GM12878 (cell line): ENCODE measurements around the gene LENEP. TPM values are rescaled to one million over a fixed set of nuclear protein-coding genes. Genes with fewer than 3 reads are reported as not detected.

Experiments
- ATAC-seq: fragments of 200-7000 bp; cut with Tn5 transposase; 3 replicates; pipeline ENCODE4 v1.9.1; 2020; ENCODE audit warnings: mild to moderate bottlenecking, moderate library complexity
- BruUV-seq: library from RNA; stranded (reverse); fragments of 400-500 nt; replicated peaks from 2 replicates; lab custom pipeline; 2021; lab: Mats Ljungman, UMichigan
- CTCF ChIA-PET: fragments of 300-600 bp; sonication (Branson Sonifier 250); formaldehyde crosslinking; extraction: SDS; loops from one replicate; lab custom pipeline; 2021; ENCODE audit warnings: inconsistent platforms; lab: Yijun Ruan, JAX
- POLR2A ChIA-PET: fragments of 350-600 bp; formaldehyde crosslinking; extraction: SDS; loops from one replicate; lab custom pipeline; 2021; ENCODE audit warnings: inconsistent platforms; lab: Charles Lee
- RAD21 ChIA-PET: fragments of 300-600 bp; sonication (Branson Sonifier 250); formaldehyde crosslinking; loops from one replicate; lab custom pipeline; 2023; ENCODE audit warnings: antibody characterized with exemption; ENCODE audit not compliant: unreplicated experiment; lab: Charles Lee
- SMC1A ChIA-PET: fragments of 300-600 bp; sonication (Branson Sonifier 250); formaldehyde crosslinking; loops from one replicate; lab custom pipeline; 2023; ENCODE audit not compliant: unreplicated experiment, uncharacterized antibody; lab: Charles Lee
- DNase-seq: peaks from one replicate; pipeline ENCODE4 v3.0.0-alpha.2; 2011; ENCODE audit warnings: low read depth, low spot score
- FAIRE-seq: peaks from 3 replicates; lab custom pipeline; 2011; peaks lifted over from hg19 to GRCh38; lab: Jason Lieb, UNC
- H2AFZ ChIP-seq: 2 replicates; pipeline ENCODE4 v1.6.0; 2011; ENCODE audit warnings: low read depth, low read length, control low read depth; ENCODE audit not compliant: control insufficient read depth
- H3K27ac ChIP-seq: 2 replicates; pipeline ENCODE4 v1.5.1; 2011; ENCODE audit warnings: control low read depth; ENCODE audit not compliant: control insufficient read depth, insufficient read depth
- H3K27me3 ChIP-seq, 2 experiments: replicated peaks in 1 of 2; 2 replicates each; pipeline versions ENCODE4 v1.6.0 to v1.6.1; 2011; ENCODE audit warnings: low read length in 1 of 2; ENCODE audit not compliant: control insufficient read depth in 2 of 2, insufficient read depth in 2 of 2
- H3K36me3 ChIP-seq, 2 experiments: 2 replicates each; pipeline ENCODE4 v1.5.1; 2011; ENCODE audit warnings: low read length in 1 of 2; ENCODE audit not compliant: control insufficient read depth in 2 of 2, insufficient read depth in 2 of 2
- H3K4me1 ChIP-seq: 2 replicates; pipeline ENCODE4 v1.6.1; 2011; ENCODE audit warnings: mild to moderate bottlenecking, low read length, moderate library complexity, mixed read lengths; ENCODE audit not compliant: control insufficient read depth, insufficient read depth
- H3K4me2 ChIP-seq: 2 replicates; pipeline ENCODE4 v1.6.0; 2011; ENCODE audit warnings: control low read depth; ENCODE audit not compliant: control insufficient read depth, insufficient read depth
- H3K4me3 ChIP-seq: fragments of 200-600 bp; sonication (generic); 2 replicates; pipeline ENCODE4 v1.5.1; 2016
- H3K79me2 ChIP-seq: 2 replicates; pipeline ENCODE4 v1.6.0; 2011; ENCODE audit warnings: low read length; ENCODE audit not compliant: control insufficient read depth, insufficient read depth
- H3K9ac ChIP-seq: 2 replicates; pipeline ENCODE4 v1.8.0; 2011; ENCODE audit warnings: low read length, control low read depth, mixed read lengths; ENCODE audit not compliant: control insufficient read depth, insufficient read depth
- H3K9me3 ChIP-seq: replicated peaks from 3 replicates; pipeline ENCODE4 v1.5.1; 2011; ENCODE audit warnings: mild to moderate bottlenecking, low read length; ENCODE audit not compliant: control insufficient read depth, insufficient read depth
- H4K20me1 ChIP-seq: 2 replicates; pipeline ENCODE4 v1.6.0; 2011; ENCODE audit not compliant: control insufficient read depth, insufficient read depth
- NRF1 ChIP-seq: conservative IDR thresholded peaks from 2 replicates; pipeline ENCODE4 v1.6.1; 2011; ENCODE audit warnings: mild to moderate bottlenecking, low read depth, low read length, improper control_type of control experiment
- RUNX3 ChIP-seq: IDR thresholded peaks from 2 replicates; pipeline ENCODE4 v1.6.1; 2012; ENCODE audit warnings: low read length, inconsistent platforms
- SMAD5 ChIP-seq: IDR thresholded peaks from 2 replicates; pipeline ENCODE4 v1.6.1; 2016; ENCODE audit warnings: antibody characterized with exemption, low read depth
- SMC3 ChIP-seq: IDR thresholded peaks from 2 replicates; pipeline ENCODE4 v1.6.1; 2011; ENCODE audit warnings: low read length, improper control_type of control experiment, borderline replicate concordance
- ZZZ3 ChIP-seq: IDR thresholded peaks from 2 replicates; pipeline ENCODE4 v1.6.1; 2011; ENCODE audit warnings: low read depth; ENCODE audit not compliant: control insufficient read depth, insufficient read length
- WGBS: methylation state at CpG from one replicate; pipeline ENCODE4 v1.1.6; 2016; ENCODE audit warnings: low lambda C conversion rate; ENCODE audit not compliant: insufficient replicate concordance, insufficient coverage; ENCODE audit errors: missing lambda C conversion rate; 5-methylcytosine and 5-hydroxymethylcytosine counted together
- in situ Hi-C: fragments of 300-500 bp; cut with MboI; formaldehyde crosslinking; loops from 9 replicates; pipeline ENCODE4 v1.14.3; 2018; ENCODE audit warnings: mixed read lengths
- intact Hi-C: fragments of 100-400 bp; cut with micrococcal nuclease; formaldehyde crosslinking; loops from one replicate; pipeline ENCODE4 v1.14.2; 2022; ENCODE audit not compliant: unreplicated experiment
- polyA plus RNA-seq, 11 experiments: library from polyadenylated mRNA; depleted of rRNA in 4 of 11; unstranded in 6 of 11; stranded (reverse) in 5 of 11; fragments of >200 nt; fragmentation: Nextera tagmentation in 4 of 11; fragmentation: Illumina TruSeq in 1 of 11; extraction: Ambion mirVana in 4 of 11; extraction: Trizol in 1 of 11; gene quantifications; 1 replicate in 1 of 11; 2 replicates in 10 of 11; pipeline versions ENCODE4 v1.2.1 to v1.2.3, GENCODE V29; 2011 to 2016; ENCODE audit warnings: inconsistent platforms in 2 of 11, missing spikeins in 2 of 11, low read depth in 1 of 11
- total RNA-seq, 4 experiments: library from RNA; depleted of rRNA in 3 of 4; stranded (reverse); fragments of >200 nt in 3 of 4; fragmentation: Illumina TruSeq in 1 of 4; extraction: Trizol in 1 of 4; gene quantifications; 2 replicates each; pipeline versions ENCODE4 v1.2.1 to v1.2.3, GENCODE V29; 2013 to 2021
- TF ChIP-seq, protein P1 (sequence below): IDR thresholded peaks from 2 replicates; pipeline ENCODE4 v1.6.1; 2011; ENCODE audit warnings: borderline replicate concordance, low read depth, mild to moderate bottlenecking, moderate library complexity, low read length; ENCODE audit not compliant: insufficient read depth, poor library complexity, severe bottlenecking
- TF ChIP-seq, protein P2 (sequence below): IDR thresholded peaks from 2 replicates; pipeline ENCODE4 v1.6.1; 2012; ENCODE audit warnings: improper control_type of control experiment, low read depth, low read length; ENCODE audit not compliant: insufficient replicate concordance
- TF ChIP-seq, protein P3 (sequence below): fragments of 450-650 bp; conservative IDR thresholded peaks from 2 replicates; pipeline ENCODE4 v1.6.1; 2017; ENCODE audit warnings: mild to moderate bottlenecking, moderate library complexity

LENEP gene
- total and polyA plus RNA-seq, 10 of the 15 experiments (the other 5 are each of a cell fraction or from before 2014, with no cell fraction given), result 0.27 to 1.1 (median 0.64) TPM; not detected in 7

DNA sequence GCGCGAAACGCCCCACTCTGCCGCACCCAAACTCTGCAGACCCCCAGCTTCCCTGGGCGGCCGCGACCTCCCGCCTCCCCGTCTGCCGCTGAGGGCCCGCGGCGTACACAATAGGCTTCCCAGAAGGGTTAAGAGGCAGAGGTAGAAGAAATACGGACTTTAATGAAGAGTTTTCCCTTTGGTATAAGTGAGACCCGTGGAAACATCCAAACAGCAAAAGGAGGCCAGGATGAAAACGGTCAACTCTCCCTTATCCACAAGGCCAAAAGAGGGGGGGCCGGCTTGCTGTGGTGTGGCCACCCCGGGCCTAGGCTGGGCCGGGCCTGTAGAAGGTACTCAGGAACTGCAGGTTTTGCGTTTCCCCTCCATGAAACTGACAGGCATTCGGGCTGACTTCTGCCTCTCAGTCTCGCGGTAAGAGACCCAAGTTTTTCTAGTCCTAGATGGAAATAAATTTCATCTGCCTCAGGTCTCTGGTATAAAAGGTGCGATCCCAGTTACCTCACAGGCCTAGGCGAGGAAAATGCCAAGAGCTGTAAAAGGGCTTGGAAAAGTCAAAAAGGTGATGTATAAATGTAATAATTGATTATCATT lies 31.1 kb upstream of the LENEP start:
- in situ Hi-C loops, result no loop called here

More for the DNA sequence above, 31.1 kb upstream of the LENEP start:
- Histone ChIP-seq H3K4me1 (peaks cover 6% of the 10 kb centered on the region; the same call in 1 of the 2 replicates), H3K4me2 (peak overlapping the region; percentile 86), H3K9me3 (no peaks in the 10 kb centered on the region), H3K27ac (peak overlapping the region; percentile 97), H3K36me3 (peaks cover 10 to 12% of the 10 kb centered on the region in 2 experiments; a peak in 3 of 4 replicates), H2AFZ (peak overlapping the region; percentile 73; the same call in 1 of the 2 replicates), H3K79me2 (peaks cover 31% of the 10 kb centered on the region), H3K27me3 (no peaks in the 10 kb centered on the region), H4K20me1 (no peaks in the 10 kb centered on the region), H3K4me3 (peak overlapping the region; percentile 88), H3K9ac (peak overlapping the region; percentile 81)
- ChIA-PET SMC1A (interaction anchor here (0.9 to 3.1 kb wide), 6 partner anchors 8 to 58 kb away, joined by 3 to 14 read pairs (median 4); partner anchors contain the start of gene SHC1), CTCF (interaction anchor here (0.9 to 2.7 kb wide), 9 partner anchors 9 to 110 kb away, joined by 3 to 20 read pairs (median 10); partner anchors contain the start of genes PMVK and SHC1), RAD21 (interaction anchor here (1.1 to 2.4 kb wide), 5 partner anchors 9 to 89 kb away, joined by 3 to 15 read pairs (median 5); partner anchors contain the start of genes ADAM15, PMVK and SHC1), POLR2A (interaction anchor here (0.7 to 12.3 kb wide), 4 partner anchors 11 to 42 kb away, joined by 3 to 140 read pairs (median 5); partner anchors contain the start of genes CKS1B and SHC1)
- TF ChIP-seq RUNX3 (no peak), SMC3 (0 out of 2 replicates have a peak, but pooled peaks have one; percentile 5), SMAD5 (no peak), ZZZ3 (no peak), NRF1 (no peak)
- TF ChIP-seq, protein P1, sequence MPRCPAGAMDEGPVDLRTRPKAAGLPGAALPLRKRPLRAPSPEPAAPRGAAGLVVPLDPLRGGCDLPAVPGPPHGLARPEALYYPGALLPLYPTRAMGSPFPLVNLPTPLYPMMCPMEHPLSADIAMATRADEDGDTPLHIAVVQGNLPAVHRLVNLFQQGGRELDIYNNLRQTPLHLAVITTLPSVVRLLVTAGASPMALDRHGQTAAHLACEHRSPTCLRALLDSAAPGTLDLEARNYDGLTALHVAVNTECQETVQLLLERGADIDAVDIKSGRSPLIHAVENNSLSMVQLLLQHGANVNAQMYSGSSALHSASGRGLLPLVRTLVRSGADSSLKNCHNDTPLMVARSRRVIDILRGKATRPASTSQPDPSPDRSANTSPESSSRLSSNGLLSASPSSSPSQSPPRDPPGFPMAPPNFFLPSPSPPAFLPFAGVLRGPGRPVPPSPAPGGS, result peak; percentile 3
- TF ChIP-seq, protein P2, sequence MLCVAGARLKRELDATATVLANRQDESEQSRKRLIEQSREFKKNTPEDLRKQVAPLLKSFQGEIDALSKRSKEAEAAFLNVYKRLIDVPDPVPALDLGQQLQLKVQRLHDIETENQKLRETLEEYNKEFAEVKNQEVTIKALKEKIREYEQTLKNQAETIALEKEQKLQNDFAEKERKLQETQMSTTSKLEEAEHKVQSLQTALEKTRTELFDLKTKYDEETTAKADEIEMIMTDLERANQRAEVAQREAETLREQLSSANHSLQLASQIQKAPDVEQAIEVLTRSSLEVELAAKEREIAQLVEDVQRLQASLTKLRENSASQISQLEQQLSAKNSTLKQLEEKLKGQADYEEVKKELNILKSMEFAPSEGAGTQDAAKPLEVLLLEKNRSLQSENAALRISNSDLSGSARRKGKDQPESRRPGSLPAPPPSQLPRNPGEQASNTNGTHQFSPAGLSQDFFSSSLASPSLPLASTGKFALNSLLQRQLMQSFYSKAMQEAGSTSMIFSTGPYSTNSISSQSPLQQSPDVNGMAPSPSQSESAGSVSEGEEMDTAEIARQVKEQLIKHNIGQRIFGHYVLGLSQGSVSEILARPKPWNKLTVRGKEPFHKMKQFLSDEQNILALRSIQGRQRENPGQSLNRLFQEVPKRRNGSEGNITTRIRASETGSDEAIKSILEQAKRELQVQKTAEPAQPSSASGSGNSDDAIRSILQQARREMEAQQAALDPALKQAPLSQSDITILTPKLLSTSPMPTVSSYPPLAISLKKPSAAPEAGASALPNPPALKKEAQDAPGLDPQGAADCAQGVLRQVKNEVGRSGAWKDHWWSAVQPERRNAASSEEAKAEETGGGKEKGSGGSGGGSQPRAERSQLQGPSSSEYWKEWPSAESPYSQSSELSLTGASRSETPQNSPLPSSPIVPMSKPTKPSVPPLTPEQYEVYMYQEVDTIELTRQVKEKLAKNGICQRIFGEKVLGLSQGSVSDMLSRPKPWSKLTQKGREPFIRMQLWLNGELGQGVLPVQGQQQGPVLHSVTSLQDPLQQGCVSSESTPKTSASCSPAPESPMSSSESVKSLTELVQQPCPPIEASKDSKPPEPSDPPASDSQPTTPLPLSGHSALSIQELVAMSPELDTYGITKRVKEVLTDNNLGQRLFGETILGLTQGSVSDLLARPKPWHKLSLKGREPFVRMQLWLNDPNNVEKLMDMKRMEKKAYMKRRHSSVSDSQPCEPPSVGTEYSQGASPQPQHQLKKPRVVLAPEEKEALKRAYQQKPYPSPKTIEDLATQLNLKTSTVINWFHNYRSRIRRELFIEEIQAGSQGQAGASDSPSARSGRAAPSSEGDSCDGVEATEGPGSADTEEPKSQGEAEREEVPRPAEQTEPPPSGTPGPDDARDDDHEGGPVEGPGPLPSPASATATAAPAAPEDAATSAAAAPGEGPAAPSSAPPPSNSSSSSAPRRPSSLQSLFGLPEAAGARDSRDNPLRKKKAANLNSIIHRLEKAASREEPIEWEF, result no peak
- TF ChIP-seq, protein P3, sequence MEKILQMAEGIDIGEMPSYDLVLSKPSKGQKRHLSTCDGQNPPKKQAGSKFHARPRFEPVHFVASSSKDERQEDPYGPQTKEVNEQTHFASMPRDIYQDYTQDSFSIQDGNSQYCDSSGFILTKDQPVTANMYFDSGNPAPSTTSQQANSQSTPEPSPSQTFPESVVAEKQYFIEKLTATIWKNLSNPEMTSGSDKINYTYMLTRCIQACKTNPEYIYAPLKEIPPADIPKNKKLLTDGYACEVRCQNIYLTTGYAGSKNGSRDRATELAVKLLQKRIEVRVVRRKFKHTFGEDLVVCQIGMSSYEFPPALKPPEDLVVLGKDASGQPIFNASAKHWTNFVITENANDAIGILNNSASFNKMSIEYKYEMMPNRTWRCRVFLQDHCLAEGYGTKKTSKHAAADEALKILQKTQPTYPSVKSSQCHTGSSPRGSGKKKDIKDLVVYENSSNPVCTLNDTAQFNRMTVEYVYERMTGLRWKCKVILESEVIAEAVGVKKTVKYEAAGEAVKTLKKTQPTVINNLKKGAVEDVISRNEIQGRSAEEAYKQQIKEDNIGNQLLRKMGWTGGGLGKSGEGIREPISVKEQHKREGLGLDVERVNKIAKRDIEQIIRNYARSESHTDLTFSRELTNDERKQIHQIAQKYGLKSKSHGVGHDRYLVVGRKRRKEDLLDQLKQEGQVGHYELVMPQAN, result 0 out of 2 replicates have a peak, but pooled peaks have one; percentile 74
- under 1% methylated on average over 25 of the region's 25 CpGs for WGBS
- intact Hi-C loops, result loop anchor here (5.0 kb wide), 1 partner anchor 40 kb away; the partner anchor contains the start of gene ZBTB7B
- peak; percentile 36 for ATAC-seq
- FAIRE-seq, result peak; percentile 88
- DNase-seq, result no peak
- TSS peak; percentile 85 for BruUV-seq
